Measurements from ENCODE around the gene SERPINB13. TPM values are rescaled to one million over a fixed set of nuclear protein-coding genes. Genes with fewer than 3 reads are reported as not detected.

SERPINB13 gene
- total RNA-seq, 1 experiment from 2014 or later: not detected

DNA sequence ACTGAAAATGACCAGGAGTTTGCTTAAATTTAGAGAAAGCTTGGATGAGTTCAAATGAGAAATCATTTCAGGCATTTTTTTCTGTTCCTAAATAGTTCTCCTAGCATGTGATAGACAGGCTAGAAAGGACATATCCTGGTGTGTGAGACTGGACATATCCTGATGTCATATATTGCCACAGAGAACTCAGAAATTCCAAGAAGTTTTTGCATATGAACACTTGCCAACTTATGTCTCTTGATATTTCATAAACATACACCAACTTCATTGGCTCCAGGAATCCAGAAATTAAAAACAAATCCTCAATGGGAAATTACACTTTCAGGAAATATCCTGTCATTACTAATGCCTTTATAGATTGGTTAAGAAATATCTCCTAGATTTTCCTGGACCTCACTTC lies 59.8 kb downstream of the SERPINB13 start:
- DNase-seq (ENCODE audit: low spot score): no peak

GRCh38 chr18:63648241-63648640 lies 61.1 kb downstream of the SERPINB13 start:
- no peak for DNase-seq (ENCODE audit: low spot score)

Other genes with a start within 250 kb of the SERPINB13 start
- 24.1 and 31.3 TPM in 2 replicates for gene KDSR, start 220.1 kb upstream of the SERPINB13 start, total RNA-seq (2014; rRNA removed; shearing (Covaris generic))
- 16.0 and 16.7 TPM in 2 replicates for gene VPS4B, start 164.9 kb upstream of the SERPINB13 start, total RNA-seq (2014; rRNA removed; shearing (Covaris generic))
- 12.9 and 13.4 TPM in 2 replicates for gene SERPINB5, start 110.4 kb upstream of the SERPINB13 start, total RNA-seq (2014; rRNA removed; shearing (Covaris generic))
- gene SERPINB12, start 45.0 kb upstream of the SERPINB13 start, total RNA-seq (2014; rRNA removed; shearing (Covaris generic)): not detected in 2 replicates
- gene SERPINB4, start 56.9 kb downstream of the SERPINB13 start, total RNA-seq (2014; rRNA removed; shearing (Covaris generic)): not detected in 2 replicates
- not detected in 2 replicates for gene SERPINB3, start 74.5 kb downstream of the SERPINB13 start, total RNA-seq (2014; rRNA removed; shearing (Covaris generic))
- not detected in 2 replicates for gene SERPINB11, start 115.6 kb downstream of the SERPINB13 start, total RNA-seq (2014; rRNA removed; shearing (Covaris generic))
- gene SERPINB7, start 188.1 kb downstream of the SERPINB13 start, total RNA-seq (2014; rRNA removed; shearing (Covaris generic)): 0.16 TPM in 1 of 2 replicates, not detected in the other